ENCODE results near the gene SEPTIN10.

DNA sequence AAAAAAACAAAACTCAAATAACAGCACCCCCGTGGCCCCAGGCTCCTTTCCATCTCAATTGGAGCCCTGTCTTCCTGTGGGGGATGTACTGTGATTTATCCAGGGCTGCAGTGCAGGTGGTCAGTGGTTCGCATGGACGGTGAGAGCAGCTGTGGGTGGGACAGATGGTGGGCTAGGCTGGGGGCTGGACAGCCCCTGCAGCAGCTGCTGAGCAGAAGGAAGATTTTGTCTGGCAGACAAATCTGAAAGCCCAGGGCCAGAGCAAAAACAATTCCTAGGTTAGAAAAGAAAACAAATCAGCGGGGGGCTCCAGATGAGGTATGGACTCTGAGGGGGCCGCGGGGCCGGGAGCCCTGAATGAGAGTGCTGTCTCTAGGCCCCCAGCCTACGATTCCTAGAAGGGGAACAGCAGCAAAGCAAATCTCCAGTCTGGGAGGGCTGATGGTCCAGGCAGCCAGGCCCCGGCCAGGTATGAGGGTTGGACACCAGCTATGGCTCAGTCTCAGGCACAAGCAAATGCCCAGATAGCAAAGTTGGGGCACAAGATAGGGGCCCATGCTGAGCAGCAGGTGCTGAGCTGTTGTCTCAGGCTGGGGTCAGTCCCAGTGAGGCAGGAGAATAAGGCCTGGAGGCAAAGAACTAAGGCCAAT lies 45.8 kb upstream of the SEPTIN10 start:
- TF ChIP-seq, protein P1, sequence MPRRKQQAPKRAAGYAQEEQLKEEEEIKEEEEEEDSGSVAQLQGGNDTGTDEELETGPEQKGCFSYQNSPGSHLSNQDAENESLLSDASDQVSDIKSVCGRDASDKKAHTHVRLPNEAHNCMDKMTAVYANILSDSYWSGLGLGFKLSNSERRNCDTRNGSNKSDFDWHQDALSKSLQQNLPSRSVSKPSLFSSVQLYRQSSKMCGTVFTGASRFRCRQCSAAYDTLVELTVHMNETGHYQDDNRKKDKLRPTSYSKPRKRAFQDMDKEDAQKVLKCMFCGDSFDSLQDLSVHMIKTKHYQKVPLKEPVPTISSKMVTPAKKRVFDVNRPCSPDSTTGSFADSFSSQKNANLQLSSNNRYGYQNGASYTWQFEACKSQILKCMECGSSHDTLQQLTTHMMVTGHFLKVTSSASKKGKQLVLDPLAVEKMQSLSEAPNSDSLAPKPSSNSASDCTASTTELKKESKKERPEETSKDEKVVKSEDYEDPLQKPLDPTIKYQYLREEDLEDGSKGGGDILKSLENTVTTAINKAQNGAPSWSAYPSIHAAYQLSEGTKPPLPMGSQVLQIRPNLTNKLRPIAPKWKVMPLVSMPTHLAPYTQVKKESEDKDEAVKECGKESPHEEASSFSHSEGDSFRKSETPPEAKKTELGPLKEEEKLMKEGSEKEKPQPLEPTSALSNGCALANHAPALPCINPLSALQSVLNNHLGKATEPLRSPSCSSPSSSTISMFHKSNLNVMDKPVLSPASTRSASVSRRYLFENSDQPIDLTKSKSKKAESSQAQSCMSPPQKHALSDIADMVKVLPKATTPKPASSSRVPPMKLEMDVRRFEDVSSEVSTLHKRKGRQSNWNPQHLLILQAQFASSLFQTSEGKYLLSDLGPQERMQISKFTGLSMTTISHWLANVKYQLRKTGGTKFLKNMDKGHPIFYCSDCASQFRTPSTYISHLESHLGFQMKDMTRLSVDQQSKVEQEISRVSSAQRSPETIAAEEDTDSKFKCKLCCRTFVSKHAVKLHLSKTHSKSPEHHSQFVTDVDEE (CRISPR knock-in tag; IDR thresholded peaks at IDR 0.05), result no peak
- TF ChIP-seq ZFP3 (CRISPR knock-in tag; IDR thresholded peaks at IDR 0.05) (no peak), CSDC2 (CRISPR knock-in tag; IDR thresholded peaks at IDR 0.05) (no peak), PATZ1 (CRISPR knock-in tag; IDR thresholded peaks at IDR 0.05; ENCODE audit: borderline replicate concordance) (no peak), RARB (CRISPR knock-in tag; IDR thresholded peaks at IDR 0.05) (no peak), ZNF70 (CRISPR knock-in tag; IDR thresholded peaks at IDR 0.05) (no peak)
